Colonic mucosa (tissue), 4 donors: ENCODE data around the gene FGFBP2. TPM values are rescaled to one million over a fixed set of nuclear protein-coding genes. Genes with fewer than 3 reads are reported as not detected.

Experiments
- DNase-seq: peaks from one replicate; pipeline ENCODE4 v3.0.0-alpha.2; 2020
- H3K27ac ChIP-seq: fragments of 200-600 bp; one replicate; pipeline ENCODE4 v1.8.0; 2021
- H3K27me3 ChIP-seq: fragments of 200-600 bp; one replicate; pipeline ENCODE4 v1.8.0; 2021
- H3K36me3 ChIP-seq: fragments of 200-600 bp; one replicate; pipeline ENCODE4 v1.8.0; 2021
- H3K4me1 ChIP-seq: fragments of 200-600 bp; one replicate; pipeline ENCODE4 v1.8.0; 2021; ENCODE audit warnings: mild to moderate bottlenecking
- H3K4me3 ChIP-seq: fragments of 200-600 bp; one replicate; pipeline ENCODE4 v1.8.0; 2021
- H3K9ac ChIP-seq, 2 donors: one replicate each; pipeline ENCODE4 v1.7.0; 2013; ENCODE audit warnings: control low read depth in 2 of 2, low read depth in 2 of 2, low read length in 2 of 2
- H3K9me3 ChIP-seq: fragments of 200-600 bp; one replicate; pipeline ENCODE4 v1.8.0; 2021
- intact Hi-C: fragments of 100-400 bp; cut with DNase I; formaldehyde crosslinking; loops from one replicate; pipeline ENCODE4 v1.14.1; 2022
- total RNA-seq, 2 donors: library from RNA; stranded (reverse); fragmentation: NEBNext Ultra II Directional in 1 of 2; extraction: Animal tissue kit (Norgen Biotek cat#: 25700) in 1 of 2; gene quantifications; one replicate each; pipeline ENCODE4 v1.2.1, GENCODE V29; 2021
- TF ChIP-seq, protein P1 (sequence below): fragments of 200-600 bp; IDR thresholded peaks from one replicate; pipeline ENCODE4 v1.8.0; 2022; ENCODE audit warnings: antibody characterized with exemption, mild to moderate bottlenecking
- donor health status: healthy.
- donor health status: DM: no; HTN: no; CAD: no.
- donor health status: DM: no; HTN: no; CAD: no.

The FGFBP2 gene
- total RNA-seq, 2 donors from 2014 or later: 0.37 to 0.96 TPM

- Histone ChIP-seq H3K27me3 (no peaks in the 10 kb centered on the region), H3K9ac (no peak overlapping the region), H3K4me1 (no peaks in the 10 kb centered on the region), H3K27ac (no peak overlapping the region), H3K36me3 (no peaks in the 10 kb centered on the region), H3K4me3 (no peak overlapping the region), H3K9me3 (no peaks in the 10 kb centered on the region)
- intact Hi-C loops: no loop called here
- no peak for DNase-seq
- TF ChIP-seq, protein P1, sequence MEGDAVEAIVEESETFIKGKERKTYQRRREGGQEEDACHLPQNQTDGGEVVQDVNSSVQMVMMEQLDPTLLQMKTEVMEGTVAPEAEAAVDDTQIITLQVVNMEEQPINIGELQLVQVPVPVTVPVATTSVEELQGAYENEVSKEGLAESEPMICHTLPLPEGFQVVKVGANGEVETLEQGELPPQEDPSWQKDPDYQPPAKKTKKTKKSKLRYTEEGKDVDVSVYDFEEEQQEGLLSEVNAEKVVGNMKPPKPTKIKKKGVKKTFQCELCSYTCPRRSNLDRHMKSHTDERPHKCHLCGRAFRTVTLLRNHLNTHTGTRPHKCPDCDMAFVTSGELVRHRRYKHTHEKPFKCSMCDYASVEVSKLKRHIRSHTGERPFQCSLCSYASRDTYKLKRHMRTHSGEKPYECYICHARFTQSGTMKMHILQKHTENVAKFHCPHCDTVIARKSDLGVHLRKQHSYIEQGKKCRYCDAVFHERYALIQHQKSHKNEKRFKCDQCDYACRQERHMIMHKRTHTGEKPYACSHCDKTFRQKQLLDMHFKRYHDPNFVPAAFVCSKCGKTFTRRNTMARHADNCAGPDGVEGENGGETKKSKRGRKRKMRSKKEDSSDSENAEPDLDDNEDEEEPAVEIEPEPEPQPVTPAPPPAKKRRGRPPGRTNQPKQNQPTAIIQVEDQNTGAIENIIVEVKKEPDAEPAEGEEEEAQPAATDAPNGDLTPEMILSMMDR: no peak
These were observed 49.4 kb downstream of the FGFBP2 start for GRCh38 chr4:15913631-15913970.

DNA sequence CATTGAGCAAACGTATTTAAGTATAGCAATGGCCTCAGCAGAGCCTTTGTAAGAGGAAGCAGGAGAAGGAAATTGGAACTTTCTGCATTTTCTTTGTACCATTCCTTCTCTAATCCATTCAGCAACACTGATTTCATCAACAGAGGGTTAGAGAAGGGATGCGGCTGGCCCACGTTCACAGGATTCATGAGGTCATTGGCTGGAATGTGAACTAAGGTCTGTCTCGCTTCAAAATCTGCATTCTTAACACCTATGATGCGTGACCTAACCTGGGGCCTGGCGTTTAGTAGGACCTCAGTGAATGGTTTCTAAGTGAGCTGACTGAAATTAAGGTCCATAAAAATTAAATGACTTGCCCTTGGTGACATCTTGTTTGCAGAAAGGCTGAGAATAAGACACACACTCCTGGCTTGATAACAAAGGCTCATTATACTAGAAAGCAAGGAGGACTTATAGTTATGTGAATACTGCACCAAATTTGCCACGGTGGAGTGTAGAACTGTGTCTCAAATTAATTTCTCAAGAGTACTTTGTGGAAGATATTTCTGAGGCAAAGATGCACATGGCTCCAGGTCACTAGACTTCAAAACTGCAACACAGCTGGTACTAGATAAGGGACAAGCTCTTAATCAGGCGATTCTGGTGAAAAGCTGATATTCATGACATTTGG is 49.9 kb downstream of the FGFBP2 start:
- Histone ChIP-seq H3K27me3 (no peaks in the 10 kb centered on the region), H3K4me3 (no peak overlapping the region), H3K27ac (no peak overlapping the region), H3K36me3 (no peaks in the 10 kb centered on the region), H3K9me3 (no peaks in the 10 kb centered on the region), H3K4me1 (no peaks in the 10 kb centered on the region), H3K9ac (no peak overlapping the region)
- TF ChIP-seq, protein P1: no peak
- DNase-seq: no peak
- intact Hi-C loops: no loop called here

GRCh38 chr4:15912236-15912635 is 50.7 kb downstream of the FGFBP2 start:
- no peak for DNase-seq
- H3K4me1 ChIP-seq: no peaks in the 10 kb centered on the region
- H3K36me3 ChIP-seq: no peaks in the 10 kb centered on the region
- H3K9me3 ChIP-seq: no peaks in the 10 kb centered on the region
- intact Hi-C loops: no loop called here
- H3K27ac ChIP-seq: no peak overlapping the region
- H3K9ac ChIP-seq: no peak overlapping the region
- no peak overlapping the region for H3K4me3 ChIP-seq
- TF ChIP-seq, protein P1: no peak
- no peaks in the 10 kb centered on the region for H3K27me3 ChIP-seq

Other genes starting within 250 kb of the FGFBP2 start
- 1 to 10 TPM; 2.5 to 2.6 TPM for gene CD38, start 184.8 kb downstream of the FGFBP2 start, total RNA-seq
- gene FGFBP1, start 24.4 kb downstream of the FGFBP2 start, total RNA-seq: 10 to 100 TPM; 39.1 to 62.3 TPM
- 10 to 100 TPM; 34.3 to 63.9 TPM for gene PROM1, start 120.8 kb upstream of the FGFBP2 start, total RNA-seq